ENCODE measurements around the gene OR11G2. TPM values are rescaled to one million over a fixed set of nuclear protein-coding genes. Genes with fewer than 3 reads are reported as not detected.

OR11G2 gene
- polyA plus RNA-seq, 2 of the 4 experiments (the other 2 are of a cell fraction) = not detected

DNA sequence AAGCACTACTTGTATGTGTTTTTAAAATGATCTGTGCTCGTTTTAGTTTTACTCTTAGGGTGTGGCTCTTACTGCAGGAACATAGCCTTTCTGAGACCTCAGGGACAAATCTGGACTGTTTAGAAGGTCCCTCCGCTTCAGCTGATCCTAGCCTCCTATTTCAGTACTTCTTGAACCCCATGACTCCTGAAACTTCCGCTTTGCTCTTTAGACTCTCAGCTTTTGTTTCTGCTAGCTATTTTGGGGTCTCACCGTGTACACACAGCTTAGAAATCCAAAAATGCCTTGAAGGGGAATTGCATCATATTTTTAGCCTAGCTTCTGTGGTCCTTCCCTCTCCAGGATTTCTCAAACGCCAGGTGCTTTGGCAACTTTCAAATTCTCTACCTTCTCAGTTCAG lies 8.3 kb downstream of the OR11G2 start:
- WGBS (ENCODE audit: missing lambda C conversion rate) = 5% methylated on average over 5 of the region's 5 CpGs
- no peak for ATAC-seq
- no peak for TF ChIP-seq KDM5A (IDR thresholded peaks at IDR 0.05)
- no peak for TF ChIP-seq RFX5 (IDR thresholded peaks at IDR 0.05)
- TF ChIP-seq GATA3 (IDR thresholded peaks at IDR 0.05; ENCODE audit: borderline replicate concordance) = no peak
- no peak for TF ChIP-seq EP300 (IDR thresholded peaks at IDR 0.05)
- TF ChIP-seq, protein P1, sequence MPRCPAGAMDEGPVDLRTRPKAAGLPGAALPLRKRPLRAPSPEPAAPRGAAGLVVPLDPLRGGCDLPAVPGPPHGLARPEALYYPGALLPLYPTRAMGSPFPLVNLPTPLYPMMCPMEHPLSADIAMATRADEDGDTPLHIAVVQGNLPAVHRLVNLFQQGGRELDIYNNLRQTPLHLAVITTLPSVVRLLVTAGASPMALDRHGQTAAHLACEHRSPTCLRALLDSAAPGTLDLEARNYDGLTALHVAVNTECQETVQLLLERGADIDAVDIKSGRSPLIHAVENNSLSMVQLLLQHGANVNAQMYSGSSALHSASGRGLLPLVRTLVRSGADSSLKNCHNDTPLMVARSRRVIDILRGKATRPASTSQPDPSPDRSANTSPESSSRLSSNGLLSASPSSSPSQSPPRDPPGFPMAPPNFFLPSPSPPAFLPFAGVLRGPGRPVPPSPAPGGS (IDR thresholded peaks at IDR 0.05) = no peak
- no peak for TF ChIP-seq FOSL2 (IDR thresholded peaks at IDR 0.05)
- TF ChIP-seq FOSL2 (CRISPR knock-in tag; IDR thresholded peaks at IDR 0.05) = no peak
- TF ChIP-seq TP53 (CRISPR knock-in tag; IDR thresholded peaks at IDR 0.05) = no peak
- no peak for TF ChIP-seq SREBF2 (IDR thresholded peaks at IDR 0.05)
- no peaks in the 10 kb centered on the region for H3K4me1 ChIP-seq
- no peak overlapping the region for H3K4me3 ChIP-seq
- ChIA-PET POLR2A (no interaction called here), CTCF (interaction anchor here (0.7 kb wide), 1 partner anchor 45 kb away, joined by 3 read pairs; no protein-coding TSS in a partner anchor)
- no peak for FAIRE-seq
- DNase-seq (ENCODE audit: low read depth in 1 of 2, low spot score in 1 of 2) = no peak
- H3K4me2 ChIP-seq = no peak overlapping the region
- no peaks in the 10 kb centered on the region for H3K9me3 ChIP-seq
- H3K27ac ChIP-seq = no peak overlapping the region

DNA sequence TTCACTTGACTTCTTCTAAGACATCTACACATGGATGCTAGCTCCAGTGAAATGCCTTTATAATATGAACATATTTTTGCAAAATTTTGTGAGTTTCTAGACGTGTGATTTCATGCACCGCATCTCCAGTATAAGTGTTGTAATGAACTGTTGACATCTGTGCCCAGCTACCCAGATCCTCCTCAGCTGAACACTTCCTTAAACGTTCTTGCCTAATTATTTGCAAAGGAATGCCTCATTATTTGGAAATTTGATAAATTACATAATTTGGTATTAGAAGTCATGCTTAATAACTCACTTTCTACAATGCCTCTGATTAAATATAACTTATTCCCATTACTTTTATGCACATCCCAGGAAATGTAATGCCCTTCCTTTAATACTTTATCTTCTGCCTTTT lies 14.0 kb downstream of the OR11G2 start:
- ChIA-PET CTCF (no interaction called here), POLR2A (no interaction called here)
- FAIRE-seq (no peak), DNase-seq (ENCODE audit: low read depth in 1 of 2, low spot score in 1 of 2) (no peak), ATAC-seq (no peak)
- Histone ChIP-seq H3K27ac (no peak overlapping the region), H3K4me1 (no peaks in the 10 kb centered on the region), H3K4me3 (no peak overlapping the region), H3K9me3 (no peaks in the 10 kb centered on the region; the same call in 2 of the 3 replicates), H3K4me2 (no peak overlapping the region)
- WGBS (ENCODE audit: missing lambda C conversion rate) = 28% methylated on average over 3 of the region's 3 CpGs
- TF ChIP-seq EHF (CRISPR knock-in tag; IDR thresholded peaks at IDR 0.05) (no peak), FOSL2 (IDR thresholded peaks at IDR 0.05) (no peak), FOSL2 (CRISPR knock-in tag; IDR thresholded peaks at IDR 0.05) (no peak), PHF8 (IDR thresholded peaks at IDR 0.05; ENCODE audit: borderline replicate concordance, low read depth) (no peak), NR3C1 (IDR thresholded peaks at IDR 0.05) (no peak), POLR2AphosphoS2 (conservative IDR thresholded peaks at IDR 0.05; ENCODE audit: low read length) (no peak), HES2 (IDR thresholded peaks at IDR 0.05) (no peak), HEYL (CRISPR knock-in tag; IDR thresholded peaks at IDR 0.05) (no peak), CHD2 (IDR thresholded peaks at IDR 0.05; ENCODE audit: low read length, partially characterized antibody) (no peak), GATA3 (IDR thresholded peaks at IDR 0.05; ENCODE audit: borderline replicate concordance) (no peak), CBX8 (IDR thresholded peaks at IDR 0.05) (no peak)
- TF ChIP-seq, protein P2, sequence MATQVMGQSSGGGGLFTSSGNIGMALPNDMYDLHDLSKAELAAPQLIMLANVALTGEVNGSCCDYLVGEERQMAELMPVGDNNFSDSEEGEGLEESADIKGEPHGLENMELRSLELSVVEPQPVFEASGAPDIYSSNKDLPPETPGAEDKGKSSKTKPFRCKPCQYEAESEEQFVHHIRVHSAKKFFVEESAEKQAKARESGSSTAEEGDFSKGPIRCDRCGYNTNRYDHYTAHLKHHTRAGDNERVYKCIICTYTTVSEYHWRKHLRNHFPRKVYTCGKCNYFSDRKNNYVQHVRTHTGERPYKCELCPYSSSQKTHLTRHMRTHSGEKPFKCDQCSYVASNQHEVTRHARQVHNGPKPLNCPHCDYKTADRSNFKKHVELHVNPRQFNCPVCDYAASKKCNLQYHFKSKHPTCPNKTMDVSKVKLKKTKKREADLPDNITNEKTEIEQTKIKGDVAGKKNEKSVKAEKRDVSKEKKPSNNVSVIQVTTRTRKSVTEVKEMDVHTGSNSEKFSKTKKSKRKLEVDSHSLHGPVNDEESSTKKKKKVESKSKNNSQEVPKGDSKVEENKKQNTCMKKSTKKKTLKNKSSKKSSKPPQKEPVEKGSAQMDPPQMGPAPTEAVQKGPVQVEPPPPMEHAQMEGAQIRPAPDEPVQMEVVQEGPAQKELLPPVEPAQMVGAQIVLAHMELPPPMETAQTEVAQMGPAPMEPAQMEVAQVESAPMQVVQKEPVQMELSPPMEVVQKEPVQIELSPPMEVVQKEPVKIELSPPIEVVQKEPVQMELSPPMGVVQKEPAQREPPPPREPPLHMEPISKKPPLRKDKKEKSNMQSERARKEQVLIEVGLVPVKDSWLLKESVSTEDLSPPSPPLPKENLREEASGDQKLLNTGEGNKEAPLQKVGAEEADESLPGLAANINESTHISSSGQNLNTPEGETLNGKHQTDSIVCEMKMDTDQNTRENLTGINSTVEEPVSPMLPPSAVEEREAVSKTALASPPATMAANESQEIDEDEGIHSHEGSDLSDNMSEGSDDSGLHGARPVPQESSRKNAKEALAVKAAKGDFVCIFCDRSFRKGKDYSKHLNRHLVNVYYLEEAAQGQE (IDR thresholded peaks at IDR 0.05) = no peak
- TF ChIP-seq, protein P3, sequence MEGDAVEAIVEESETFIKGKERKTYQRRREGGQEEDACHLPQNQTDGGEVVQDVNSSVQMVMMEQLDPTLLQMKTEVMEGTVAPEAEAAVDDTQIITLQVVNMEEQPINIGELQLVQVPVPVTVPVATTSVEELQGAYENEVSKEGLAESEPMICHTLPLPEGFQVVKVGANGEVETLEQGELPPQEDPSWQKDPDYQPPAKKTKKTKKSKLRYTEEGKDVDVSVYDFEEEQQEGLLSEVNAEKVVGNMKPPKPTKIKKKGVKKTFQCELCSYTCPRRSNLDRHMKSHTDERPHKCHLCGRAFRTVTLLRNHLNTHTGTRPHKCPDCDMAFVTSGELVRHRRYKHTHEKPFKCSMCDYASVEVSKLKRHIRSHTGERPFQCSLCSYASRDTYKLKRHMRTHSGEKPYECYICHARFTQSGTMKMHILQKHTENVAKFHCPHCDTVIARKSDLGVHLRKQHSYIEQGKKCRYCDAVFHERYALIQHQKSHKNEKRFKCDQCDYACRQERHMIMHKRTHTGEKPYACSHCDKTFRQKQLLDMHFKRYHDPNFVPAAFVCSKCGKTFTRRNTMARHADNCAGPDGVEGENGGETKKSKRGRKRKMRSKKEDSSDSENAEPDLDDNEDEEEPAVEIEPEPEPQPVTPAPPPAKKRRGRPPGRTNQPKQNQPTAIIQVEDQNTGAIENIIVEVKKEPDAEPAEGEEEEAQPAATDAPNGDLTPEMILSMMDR (IDR thresholded peaks at IDR 0.05) = no peak

Measured in A549 (cell line).